OCI-LY7 (cell line): ENCODE results near the gene TTC7B. TPM values are rescaled to one million over a fixed set of nuclear protein-coding genes. Genes with fewer than 3 reads are reported as not detected.

ENCODE experiments used
- BruUV-seq: library from RNA; stranded (reverse); fragments of 400-500 nt; replicated peaks from 2 replicates; lab custom pipeline; 2021; lab: Mats Ljungman, UMichigan
- CTCF ChIA-PET: fragments of 300-600 bp; sonication (Branson Sonifier 250); formaldehyde crosslinking; loops from one replicate; lab custom pipeline; 2022; ENCODE audit warnings: antibody characterized with exemption; ENCODE audit not compliant: unreplicated experiment; lab: Charles Lee
- POLR2A ChIA-PET: fragments of 300-600 bp; sonication (Branson Sonifier 250); formaldehyde crosslinking; loops from one replicate; lab custom pipeline; 2022; ENCODE audit warnings: antibody characterized with exemption; lab: Charles Lee
- DNase-seq: peaks from one replicate; pipeline ENCODE4 v3.0.0-alpha.2; 2015; ENCODE audit warnings: low spot score
- H2AFZ ChIP-seq: fragments of 200-600 bp; sonication (generic), shearing (Covaris generic); 2 replicates; pipeline ENCODE4 v1.6.1; 2014; ENCODE audit warnings: mild to moderate bottlenecking, antibody characterized with exemption, low read length, moderate library complexity
- H3K27ac ChIP-seq: fragments of 200-600 bp; sonication (generic); 2 replicates; pipeline ENCODE4 v1.5.1; 2014; ENCODE audit warnings: mixed run types, low read depth, mild to moderate bottlenecking, moderate library complexity, low read length, inconsistent platforms; ENCODE audit not compliant: poor library complexity, severe bottlenecking
- H3K36me3 ChIP-seq: fragments of 200-600 bp; sonication (generic); 2 replicates; pipeline ENCODE4 v1.6.1; 2014; ENCODE audit warnings: mild to moderate bottlenecking, antibody characterized with exemption, low read length, moderate library complexity, mixed read lengths; ENCODE audit not compliant: insufficient read depth
- H3K4me1 ChIP-seq: fragments of 200-600 bp; sonication (generic); 2 replicates; pipeline ENCODE4 v1.5.1; 2014; ENCODE audit warnings: mild to moderate bottlenecking, low read length; ENCODE audit not compliant: insufficient read depth, poor library complexity, severe bottlenecking
- H3K4me2 ChIP-seq: fragments of 200-600 bp; sonication (generic); 2 replicates; pipeline ENCODE4 v1.6.1; 2014; ENCODE audit warnings: mild to moderate bottlenecking, low read length
- H3K4me3 ChIP-seq: fragments of 200-600 bp; sonication (generic); 2 replicates; pipeline ENCODE4 v1.5.1; 2014; ENCODE audit warnings: mild to moderate bottlenecking, low read depth, low read length; ENCODE audit not compliant: poor library complexity, severe bottlenecking
- H3K79me2 ChIP-seq: fragments of 200-600 bp; sonication (generic); 2 replicates; pipeline ENCODE4 v1.6.1; 2016; ENCODE audit warnings: low read depth, mild to moderate bottlenecking, low read length, moderate library complexity, mixed read lengths; ENCODE audit not compliant: insufficient read depth
- H3K9me2 ChIP-seq: fragments of 200-600 bp; sonication (generic); 2 replicates; pipeline ENCODE4 v1.6.1; 2016; ENCODE audit warnings: mild to moderate bottlenecking, low read length, mixed read lengths; ENCODE audit not compliant: insufficient read depth
- H3K9me3 ChIP-seq: fragments of 200-600 bp; sonication (generic); 2 replicates; pipeline ENCODE4 v1.6.1; 2014; ENCODE audit warnings: mild to moderate bottlenecking, mixed run types, low read length, mixed read lengths
- H4K20me1 ChIP-seq: fragments of 200-600 bp; sonication (generic); 2 replicates; pipeline ENCODE4 v1.6.1; 2014; ENCODE audit warnings: mild to moderate bottlenecking, antibody characterized with exemption, low read length, moderate library complexity, mixed read lengths; ENCODE audit not compliant: insufficient read depth
- EZH2phosphoT487 ChIP-seq: fragments of 200-600 bp; sonication (generic); IDR thresholded peaks from 2 replicates; pipeline ENCODE4 v1.6.1; 2018; ENCODE audit warnings: low read depth, borderline replicate concordance, mild to moderate bottlenecking, mixed run types, antibody characterized with exemption, low read length, moderate library complexity, mixed read lengths
- intact Hi-C: fragments of 100-400 bp; cut with micrococcal nuclease; formaldehyde crosslinking; loops from one replicate; pipeline ENCODE4 v1.10.0; 2022; ENCODE audit not compliant: unreplicated experiment
- total RNA-seq, 2 experiments: library from RNA; depleted of rRNA in 1 of 2; stranded (reverse); fragments of >200 nt in 1 of 2; shearing (Covaris generic) in 1 of 2; gene quantifications; 2 replicates each; pipeline ENCODE4 v1.2.3, GENCODE V29; 2014 to 2022
- TF ChIP-seq, protein P1 (sequence below): fragments of 200-600 bp; sonication (generic); conservative IDR thresholded peaks from 2 replicates; pipeline ENCODE4 v1.5.1; 2014; ENCODE audit warnings: mild to moderate bottlenecking, antibody characterized with exemption, low read length, moderate library complexity, mixed read lengths

Gene TTC7B
- total RNA-seq, 2 experiments from 2014 or later = 0.19 to 0.51 TPM

DNA sequence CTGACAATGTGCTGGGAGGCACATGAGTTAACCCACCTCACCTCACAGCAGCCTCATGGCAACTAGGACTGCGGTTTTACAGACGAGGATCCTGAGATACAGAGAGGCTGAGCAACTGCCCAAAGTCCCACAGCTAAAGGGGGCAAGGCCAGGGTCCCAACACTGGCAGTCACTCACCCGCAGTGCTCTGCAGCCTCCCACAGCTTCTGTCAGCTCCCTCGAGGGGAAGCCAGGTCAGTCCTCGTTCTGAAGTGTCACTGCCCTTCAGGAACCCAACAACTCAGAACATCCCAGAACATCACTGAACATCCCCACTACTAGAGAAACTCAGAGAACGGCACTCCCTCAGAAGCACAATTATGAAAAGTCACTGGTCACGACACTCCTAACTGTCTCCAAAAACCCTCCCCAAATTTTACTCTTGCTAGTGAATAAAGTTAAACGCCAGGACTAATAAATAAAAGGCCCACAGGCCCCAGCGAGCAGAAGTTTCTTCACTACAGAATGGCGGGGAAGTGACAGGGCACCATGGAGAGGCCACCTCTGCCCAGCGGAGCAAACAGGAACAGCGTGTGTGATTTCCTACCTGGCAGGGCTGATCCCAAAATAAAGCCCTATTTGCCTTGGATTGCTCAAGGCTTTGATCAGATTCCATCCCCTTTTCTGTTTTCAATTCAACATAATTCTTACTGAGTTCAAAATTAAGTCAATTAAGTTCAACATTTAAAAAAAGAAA is 75.1 kb downstream of the TTC7B start:
- no peak overlapping the region for H3K27ac ChIP-seq
- no peaks in the 10 kb centered on the region for H3K4me1 ChIP-seq
- no peaks in the 10 kb centered on the region for H4K20me1 ChIP-seq
- H3K4me3 ChIP-seq = no peak overlapping the region
- H3K4me2 ChIP-seq = no peak overlapping the region
- DNase-seq = no peak
- TF ChIP-seq, protein P1, sequence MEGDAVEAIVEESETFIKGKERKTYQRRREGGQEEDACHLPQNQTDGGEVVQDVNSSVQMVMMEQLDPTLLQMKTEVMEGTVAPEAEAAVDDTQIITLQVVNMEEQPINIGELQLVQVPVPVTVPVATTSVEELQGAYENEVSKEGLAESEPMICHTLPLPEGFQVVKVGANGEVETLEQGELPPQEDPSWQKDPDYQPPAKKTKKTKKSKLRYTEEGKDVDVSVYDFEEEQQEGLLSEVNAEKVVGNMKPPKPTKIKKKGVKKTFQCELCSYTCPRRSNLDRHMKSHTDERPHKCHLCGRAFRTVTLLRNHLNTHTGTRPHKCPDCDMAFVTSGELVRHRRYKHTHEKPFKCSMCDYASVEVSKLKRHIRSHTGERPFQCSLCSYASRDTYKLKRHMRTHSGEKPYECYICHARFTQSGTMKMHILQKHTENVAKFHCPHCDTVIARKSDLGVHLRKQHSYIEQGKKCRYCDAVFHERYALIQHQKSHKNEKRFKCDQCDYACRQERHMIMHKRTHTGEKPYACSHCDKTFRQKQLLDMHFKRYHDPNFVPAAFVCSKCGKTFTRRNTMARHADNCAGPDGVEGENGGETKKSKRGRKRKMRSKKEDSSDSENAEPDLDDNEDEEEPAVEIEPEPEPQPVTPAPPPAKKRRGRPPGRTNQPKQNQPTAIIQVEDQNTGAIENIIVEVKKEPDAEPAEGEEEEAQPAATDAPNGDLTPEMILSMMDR = no peak
- no peak for TF ChIP-seq EZH2phosphoT487
- no peaks in the 10 kb centered on the region for H3K9me2 ChIP-seq
- CTCF ChIA-PET = no interaction called here
- intact Hi-C loops = no loop called here
- no peaks in the 10 kb centered on the region for H3K36me3 ChIP-seq
- no peaks in the 10 kb centered on the region for H3K79me2 ChIP-seq
- H2AFZ ChIP-seq = no peak overlapping the region
- H3K9me3 ChIP-seq = no peaks in the 10 kb centered on the region
- POLR2A ChIA-PET = no interaction called here
- no TSS peak for BruUV-seq

DNA sequence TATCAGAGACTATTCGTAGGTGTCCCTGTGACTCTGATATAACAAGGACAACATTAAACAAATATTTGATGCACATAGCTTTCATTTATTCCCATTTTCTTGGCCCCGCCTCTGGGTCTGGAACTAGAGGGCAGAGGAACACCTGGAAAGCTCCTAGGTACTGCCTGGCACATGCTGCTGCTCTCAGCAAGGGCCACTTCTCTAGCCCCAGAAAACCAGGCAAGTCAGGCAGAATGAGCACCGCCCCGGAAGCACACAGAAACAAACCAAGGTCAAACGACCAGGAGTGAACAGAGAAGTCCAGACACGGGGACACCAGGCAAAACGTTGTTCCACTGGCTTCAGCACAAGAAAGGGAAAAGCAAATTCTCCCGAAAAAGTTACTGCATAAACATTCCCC is 76.1 kb downstream of the TTC7B start:
- intact Hi-C loops = no loop called here
- Histone ChIP-seq H2AFZ (no peak overlapping the region), H3K27ac (no peak overlapping the region), H3K36me3 (no peaks in the 10 kb centered on the region), H3K4me3 (no peak overlapping the region), H3K9me3 (no peaks in the 10 kb centered on the region), H3K9me2 (no peaks in the 10 kb centered on the region), H3K4me2 (no peak overlapping the region), H4K20me1 (no peaks in the 10 kb centered on the region), H3K79me2 (no peaks in the 10 kb centered on the region), H3K4me1 (no peaks in the 10 kb centered on the region)
- DNase-seq = no peak
- TF ChIP-seq EZH2phosphoT487 = no peak
- TF ChIP-seq, protein P1 = no peak
- ChIA-PET CTCF (no interaction called here), POLR2A (no interaction called here)
- no TSS peak for BruUV-seq

DNA sequence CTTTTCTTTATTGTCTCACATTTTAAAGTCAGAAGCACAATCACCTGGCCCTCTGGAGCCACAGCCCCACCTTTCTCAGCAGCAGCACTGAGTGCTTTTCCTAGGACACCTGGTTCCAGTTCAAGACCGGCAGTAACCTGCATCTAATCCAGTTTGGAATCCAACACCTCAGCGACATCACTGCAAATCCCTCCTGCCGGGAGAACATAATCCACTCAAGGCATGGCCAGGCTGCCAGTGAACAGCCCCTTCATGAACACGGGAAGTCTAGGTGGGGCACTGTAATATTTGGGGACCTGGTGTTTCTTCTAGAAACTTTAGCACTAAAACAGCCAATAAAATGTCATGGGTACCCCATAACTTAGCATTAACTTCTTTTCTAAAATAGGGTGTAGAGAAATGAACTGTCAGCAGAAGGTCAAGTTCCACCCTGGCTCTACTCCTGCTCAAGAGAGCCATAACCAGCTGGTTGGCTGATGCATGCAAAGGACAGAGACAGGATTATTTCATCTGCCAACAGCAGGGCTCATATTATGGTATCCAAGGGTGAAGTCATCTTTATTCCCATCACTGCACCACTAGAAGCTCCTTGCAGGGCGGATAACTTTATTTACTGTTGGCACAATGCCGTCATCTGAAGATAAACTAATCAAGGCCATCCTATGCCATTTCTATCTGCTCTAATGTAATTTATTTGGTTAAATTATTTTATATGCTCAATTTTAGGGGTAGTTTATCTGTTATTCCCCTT is 76.7 kb downstream of the TTC7B start:
- no peak overlapping the region for H2AFZ ChIP-seq
- no peak overlapping the region for H3K4me3 ChIP-seq
- no TSS peak for BruUV-seq
- no peak overlapping the region for H3K4me2 ChIP-seq
- H3K36me3 ChIP-seq = no peaks in the 10 kb centered on the region
- ChIA-PET CTCF (no interaction called here), POLR2A (no interaction called here)
- no peaks in the 10 kb centered on the region for H3K4me1 ChIP-seq
- H4K20me1 ChIP-seq = no peaks in the 10 kb centered on the region
- intact Hi-C loops = no loop called here
- H3K79me2 ChIP-seq = no peaks in the 10 kb centered on the region
- H3K9me2 ChIP-seq = no peaks in the 10 kb centered on the region
- DNase-seq = no peak
- H3K27ac ChIP-seq = no peak overlapping the region
- no peaks in the 10 kb centered on the region for H3K9me3 ChIP-seq
- TF ChIP-seq EZH2phosphoT487 = no peak
- TF ChIP-seq, protein P1 = no peak
